Daoy (cell line): Measurements from ENCODE around the gene RAB19. TPM values are rescaled to one million over a fixed set of nuclear protein-coding genes. Genes with fewer than 3 reads are reported as not detected.

Source experiments
- DNase-seq: peaks from one replicate; pipeline ENCODE4 v3.0.0-alpha.2; 2015; ENCODE audit warnings: low read depth
- total RNA-seq: library from RNA; depleted of rRNA; stranded (reverse); fragments of >200 nt; shearing (Covaris generic); gene quantifications from 2 replicates; pipeline ENCODE4 v1.2.3, GENCODE V29; 2014; rRNA removed

Gene RAB19, protein sequence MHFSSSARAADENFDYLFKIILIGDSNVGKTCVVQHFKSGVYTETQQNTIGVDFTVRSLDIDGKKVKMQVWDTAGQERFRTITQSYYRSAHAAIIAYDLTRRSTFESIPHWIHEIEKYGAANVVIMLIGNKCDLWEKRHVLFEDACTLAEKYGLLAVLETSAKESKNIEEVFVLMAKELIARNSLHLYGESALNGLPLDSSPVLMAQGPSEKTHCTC
- not detected in 2 replicates for total RNA-seq

DNA sequence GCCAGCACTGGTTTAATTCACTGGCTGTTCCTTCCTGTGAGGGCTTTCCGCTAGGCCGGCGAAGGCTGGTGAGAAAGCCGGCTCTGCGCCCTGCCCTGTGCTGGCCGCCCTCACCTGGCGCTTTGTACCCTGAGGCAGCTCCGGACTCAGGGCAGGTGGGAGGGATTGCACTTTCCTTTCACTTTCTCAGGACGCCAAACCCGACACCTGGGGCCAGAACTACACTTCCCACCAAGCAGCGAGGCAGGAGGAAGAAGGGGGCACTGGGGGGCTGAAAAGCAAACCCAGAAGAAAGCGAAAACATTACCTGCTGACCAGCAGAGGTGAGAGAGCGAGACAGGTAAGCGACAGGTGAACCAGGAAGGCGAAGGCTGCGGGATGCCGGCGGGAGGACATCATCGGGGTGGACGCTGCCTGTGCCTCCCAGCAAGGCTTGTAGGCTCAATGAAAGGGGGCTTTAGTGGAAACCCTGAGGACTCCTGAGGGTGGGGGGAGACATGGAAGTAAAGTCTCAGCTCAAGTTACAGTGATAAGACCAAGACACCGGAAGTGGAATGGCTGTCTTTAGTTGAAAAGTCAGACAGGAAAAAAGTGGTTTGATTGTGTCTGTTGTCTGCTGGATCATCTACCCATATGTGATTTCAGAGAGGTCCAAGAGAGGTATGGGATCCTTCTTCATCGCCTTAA, at the start of gene RAB19:
TSS of gene RAB19 (plus strand) at position 181 of the 687 bp plus-strand sequence. CDS start 3,589 bp downstream, outside the sequence.
- no peak for DNase-seq

DNA sequence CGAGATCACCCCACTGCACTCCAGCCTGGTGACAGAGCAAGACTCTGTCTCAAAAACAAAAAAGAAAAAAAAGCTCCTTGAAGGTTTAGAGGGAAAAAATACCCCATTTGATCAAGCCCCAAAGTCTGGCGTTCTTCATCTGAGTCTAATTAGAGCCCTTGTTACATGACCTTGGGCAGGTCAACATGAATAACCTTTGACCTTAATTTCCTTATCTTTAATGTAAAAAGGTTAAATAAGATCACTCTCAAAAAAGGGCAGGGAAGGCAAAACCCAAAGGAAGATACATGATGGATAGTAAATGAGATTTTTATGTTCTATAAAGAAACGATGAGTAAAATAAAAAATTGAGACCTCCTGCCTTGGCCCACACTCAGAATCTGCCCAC, 45.8 kb upstream of the RAB19 start:
- DNase-seq, result no peak

DNA sequence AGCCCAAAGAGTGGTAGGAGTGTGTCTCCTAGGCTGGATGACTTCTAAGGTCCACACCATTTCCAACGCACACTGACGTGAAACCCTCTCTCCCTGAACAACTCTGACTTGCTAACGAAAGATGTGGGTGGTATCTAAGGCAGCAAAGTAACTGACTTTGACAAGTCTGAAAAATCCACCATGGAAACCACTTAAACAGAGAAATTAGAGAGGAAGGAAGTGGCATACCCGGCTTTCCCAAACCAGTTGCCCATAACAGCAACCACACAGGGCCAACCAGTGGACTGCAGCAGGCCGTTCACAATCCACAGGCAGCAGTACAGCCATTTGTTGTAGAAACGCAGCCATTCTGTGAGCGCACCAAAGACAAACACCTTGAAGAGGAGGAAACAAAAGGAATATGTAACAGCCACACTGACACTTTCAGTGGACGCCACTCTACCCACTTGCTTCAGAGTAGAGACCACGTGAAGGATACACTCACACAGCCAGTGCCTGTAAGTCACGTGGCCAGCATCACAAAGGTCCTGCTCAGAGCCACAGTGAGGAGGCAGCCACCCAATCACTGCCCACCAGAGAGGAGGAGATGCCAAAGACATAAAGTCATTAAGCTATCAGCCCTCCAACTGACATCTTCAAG, 45.3 kb upstream of the RAB19 start:
- DNase-seq, result no peak

DNA sequence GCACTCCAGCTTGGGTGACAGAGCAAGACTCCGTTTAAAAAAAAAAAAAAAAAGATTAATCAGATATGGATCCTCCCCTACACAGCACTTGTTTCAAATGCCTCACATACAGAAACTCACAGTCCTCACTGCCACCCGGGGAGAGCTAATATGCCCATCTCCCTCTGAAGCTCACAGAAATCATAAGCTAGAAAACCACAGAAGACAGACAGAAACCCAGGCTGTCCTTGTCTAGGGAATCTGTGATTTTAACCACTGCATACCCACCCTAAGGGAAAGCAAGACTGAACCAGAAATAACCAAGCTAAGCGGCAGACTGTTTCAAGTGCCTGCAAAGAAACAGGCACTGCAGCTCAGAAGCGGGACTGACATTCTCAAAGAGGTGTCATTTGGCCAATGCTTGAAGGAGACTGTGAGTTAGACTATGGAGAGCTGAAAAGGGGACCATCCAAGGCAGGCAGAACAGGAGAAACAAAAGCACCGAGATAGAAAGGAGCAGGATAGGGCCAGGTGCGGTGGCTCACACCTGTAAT, 43.1 kb upstream of the RAB19 start:
- no peak for DNase-seq

DNA sequence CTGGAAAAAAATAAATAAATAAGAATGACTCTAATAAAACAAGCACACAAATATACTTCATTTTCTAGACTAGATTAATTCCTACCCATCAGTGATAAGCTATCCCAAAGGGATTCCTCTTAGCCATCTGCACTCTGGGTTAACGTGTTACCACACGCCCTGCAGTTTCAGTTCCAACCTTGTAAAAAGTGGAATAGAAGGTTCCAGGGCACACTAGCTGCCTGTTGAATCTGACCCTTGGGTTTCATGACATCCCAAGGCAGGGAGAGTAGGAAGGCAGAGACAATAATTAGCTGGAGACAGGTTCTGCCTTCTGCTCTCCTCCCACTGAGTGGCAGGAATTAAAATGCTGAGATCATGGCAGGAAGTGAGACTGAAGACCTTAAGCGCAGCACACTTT, 39.0 kb upstream of the RAB19 start:
- DNase-seq, result no peak

DNA sequence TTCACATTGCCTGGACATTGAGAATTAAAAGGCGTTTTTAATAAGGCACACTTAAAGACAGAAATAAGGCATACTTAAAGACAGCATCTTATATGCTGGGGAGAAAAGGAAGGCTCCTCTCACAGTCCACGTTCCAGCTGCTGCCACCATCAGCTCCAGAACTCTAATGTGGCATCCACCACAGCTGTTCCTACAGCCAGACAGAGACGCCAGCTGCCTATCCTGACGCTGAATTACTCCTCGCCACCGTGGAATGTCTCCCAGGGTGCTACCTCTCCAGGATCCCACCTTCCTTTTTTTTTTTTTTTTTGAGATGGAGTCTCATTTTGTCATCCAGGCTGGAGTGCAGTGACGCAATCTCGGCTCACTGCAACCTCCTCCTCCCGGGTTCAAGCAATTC, 36.3 kb upstream of the RAB19 start:
- DNase-seq, result peak; percentile 6

DNA sequence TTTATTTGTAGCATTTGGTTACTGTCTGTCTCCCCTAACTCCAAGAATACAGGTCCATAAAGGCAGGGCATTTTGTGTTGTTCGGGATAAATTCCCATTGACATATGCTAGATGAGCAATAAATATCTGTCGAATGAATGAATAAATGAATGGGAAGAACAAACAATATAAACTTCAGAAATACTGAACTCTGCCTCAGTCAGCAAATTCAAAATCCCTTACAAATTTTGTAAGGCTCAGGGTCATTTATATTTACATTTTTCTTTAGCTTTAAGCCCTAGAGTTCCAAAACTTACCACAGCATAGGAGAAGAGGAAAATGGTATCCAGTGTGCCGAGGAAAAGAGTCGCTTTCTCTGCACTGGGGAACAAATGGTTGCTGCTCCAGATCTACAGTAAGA, 34.6 kb upstream of the RAB19 start:
- DNase-seq, result no peak

DNA sequence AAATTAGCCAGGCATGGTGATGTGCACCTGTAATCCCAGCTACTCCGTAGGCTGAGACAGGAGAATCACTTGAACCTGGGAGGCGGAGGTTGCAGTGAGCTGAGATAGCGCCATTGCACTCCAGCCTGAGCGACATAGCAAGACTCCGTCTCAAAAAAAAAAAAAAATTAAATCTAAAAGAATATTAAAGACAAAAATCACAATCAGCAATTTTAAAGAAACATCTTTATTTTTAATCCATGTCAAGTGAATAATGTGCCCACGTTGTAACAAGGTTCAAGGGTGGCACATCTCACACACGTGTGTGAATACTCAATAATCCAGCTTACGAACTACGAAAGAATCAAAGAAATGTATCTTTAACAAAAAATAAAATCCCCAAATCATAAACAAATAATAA, 28.5 kb upstream of the RAB19 start:
- no peak for DNase-seq

DNA sequence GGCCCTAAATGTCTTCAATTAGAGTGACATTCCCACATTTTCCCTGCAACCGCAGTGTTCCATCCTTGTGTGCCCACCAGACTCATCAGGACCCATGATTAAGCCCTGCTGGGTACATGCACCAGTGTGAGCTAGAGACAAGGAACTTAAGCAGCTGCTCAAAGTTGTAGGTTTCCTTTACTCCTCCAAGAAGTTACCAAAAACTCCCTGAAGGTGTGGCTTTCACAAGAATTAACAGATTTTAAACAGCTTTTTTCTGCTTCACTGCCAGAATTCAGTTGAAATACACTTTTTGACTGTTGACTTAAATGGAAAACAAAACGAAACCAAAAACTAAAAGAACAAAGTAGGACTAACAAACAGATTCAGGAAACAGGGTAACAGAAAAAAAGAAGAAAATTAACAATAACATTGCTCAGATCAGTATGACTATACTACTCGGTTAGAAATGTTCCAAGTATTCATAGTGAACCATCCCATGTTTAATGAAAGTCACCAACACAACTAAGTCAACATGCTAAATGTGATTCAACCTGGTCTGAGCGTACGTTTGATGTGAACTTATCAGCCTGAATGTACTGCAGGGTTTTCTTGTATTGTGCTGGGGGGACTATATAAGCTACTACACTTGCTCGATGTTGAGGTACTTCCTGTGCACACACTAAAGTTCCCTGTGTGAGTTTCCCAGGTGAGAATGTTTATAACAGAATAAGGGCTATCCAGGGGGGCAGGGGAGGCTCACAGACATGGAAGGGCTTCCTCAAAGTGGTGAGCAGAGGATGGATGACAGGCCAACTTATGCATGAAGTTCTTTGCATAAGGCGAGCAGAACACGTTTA, 27.7 kb upstream of the RAB19 start:
- DNase-seq, result no peak

DNA sequence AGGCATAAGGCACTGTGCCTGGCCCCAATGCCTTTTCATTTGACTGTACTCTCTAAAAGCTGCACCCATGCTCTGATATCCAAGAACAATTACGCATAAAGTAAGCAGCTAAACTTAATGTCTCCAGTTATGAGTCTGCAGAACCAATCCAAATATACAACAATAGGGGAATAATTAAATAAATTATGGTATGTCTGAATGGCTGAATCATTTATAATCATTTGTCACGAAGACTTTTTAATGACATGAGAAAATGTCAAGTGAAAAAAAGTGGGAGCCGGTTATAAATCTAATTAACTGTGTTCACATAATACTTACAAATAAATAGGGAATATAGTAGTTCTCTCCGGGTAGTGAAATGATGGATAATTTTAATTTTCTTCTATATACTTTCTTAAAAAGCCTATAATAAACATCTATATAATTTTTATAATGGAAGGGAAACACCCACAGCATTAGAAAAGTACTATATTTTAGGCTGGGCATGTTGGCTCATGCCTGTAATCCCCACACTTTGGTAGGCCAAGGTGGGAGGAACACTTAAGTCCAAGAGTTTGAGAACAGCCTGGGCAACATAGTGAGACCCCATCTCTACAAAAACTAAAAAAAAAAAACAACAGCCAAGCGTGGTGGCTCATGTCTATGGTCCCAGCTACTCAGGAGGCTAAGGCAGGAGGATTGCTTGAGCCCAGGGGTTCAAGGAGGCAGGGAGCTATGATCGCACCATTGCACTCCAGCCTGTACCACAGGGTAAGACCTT, 19.7 kb upstream of the RAB19 start:
- DNase-seq, result no peak

DNA sequence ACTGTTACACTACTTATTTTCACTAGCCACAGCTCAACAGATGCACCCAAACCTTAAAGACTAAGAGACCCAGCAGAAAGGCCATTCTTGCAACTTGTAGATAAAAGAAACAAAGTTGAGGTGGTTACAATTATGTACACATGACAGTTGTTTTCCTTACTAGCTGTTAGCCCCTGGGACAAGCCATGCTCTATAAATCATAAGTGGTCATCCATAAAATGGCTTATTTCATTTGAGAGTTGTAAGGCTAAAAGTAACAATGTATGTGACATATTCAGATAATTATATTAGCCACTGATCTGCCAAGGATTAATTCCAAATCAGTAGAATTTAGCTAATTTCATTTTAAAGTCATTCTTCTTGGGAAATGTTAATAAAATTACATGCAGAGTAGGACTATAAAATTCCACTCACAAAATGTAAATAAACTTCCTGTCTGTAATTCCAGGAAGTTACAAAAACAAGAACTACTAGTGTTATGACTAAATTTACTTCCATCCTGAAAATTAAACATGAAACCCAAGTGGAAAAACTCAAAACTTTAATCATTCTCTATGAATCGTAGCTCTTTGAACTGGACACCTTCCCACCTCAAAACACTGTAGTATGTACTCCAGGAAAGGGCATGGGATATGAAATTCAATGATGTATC, 18.8 kb upstream of the RAB19 start:
- no peak for DNase-seq

DNA sequence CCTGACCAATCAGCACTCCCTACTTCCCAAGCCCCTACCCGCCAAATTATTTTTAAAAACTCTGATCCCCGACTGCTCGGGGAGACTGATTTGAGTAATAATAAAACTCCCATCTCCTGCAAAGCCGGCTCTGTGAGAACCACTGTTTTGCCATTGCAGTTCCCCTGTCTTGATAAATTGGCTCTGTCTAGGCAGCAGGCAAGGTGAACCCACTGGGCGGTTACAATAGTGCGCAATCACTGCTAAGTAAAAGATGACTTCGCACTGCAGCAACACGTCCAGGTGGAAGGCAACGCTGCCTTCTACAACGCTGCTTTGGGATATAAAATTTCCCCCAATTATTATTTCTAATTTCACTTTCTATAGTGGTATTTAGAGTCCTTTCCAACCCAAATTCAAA, 14.4 kb upstream of the RAB19 start:
- DNase-seq, result no peak

DNA sequence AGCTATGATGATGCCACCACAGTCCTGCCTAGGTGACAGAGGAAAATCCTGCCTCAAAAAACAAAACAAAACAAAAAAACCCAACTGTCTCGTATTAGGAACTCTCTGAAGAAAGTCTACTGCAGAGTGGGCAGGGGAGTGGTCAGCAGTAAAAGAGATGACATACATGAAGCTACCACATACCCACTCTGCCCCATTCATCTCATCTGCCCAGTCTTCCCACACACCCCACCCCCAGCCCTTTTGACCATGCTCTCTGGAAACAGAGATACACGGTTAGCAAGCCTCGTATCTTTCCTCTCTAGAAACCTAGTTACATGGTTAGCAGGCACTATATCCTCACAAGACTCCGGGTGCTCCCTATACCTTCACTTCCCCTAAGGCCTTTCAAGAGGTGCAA, 13.8 kb upstream of the RAB19 start:
- DNase-seq, result no peak

DNA sequence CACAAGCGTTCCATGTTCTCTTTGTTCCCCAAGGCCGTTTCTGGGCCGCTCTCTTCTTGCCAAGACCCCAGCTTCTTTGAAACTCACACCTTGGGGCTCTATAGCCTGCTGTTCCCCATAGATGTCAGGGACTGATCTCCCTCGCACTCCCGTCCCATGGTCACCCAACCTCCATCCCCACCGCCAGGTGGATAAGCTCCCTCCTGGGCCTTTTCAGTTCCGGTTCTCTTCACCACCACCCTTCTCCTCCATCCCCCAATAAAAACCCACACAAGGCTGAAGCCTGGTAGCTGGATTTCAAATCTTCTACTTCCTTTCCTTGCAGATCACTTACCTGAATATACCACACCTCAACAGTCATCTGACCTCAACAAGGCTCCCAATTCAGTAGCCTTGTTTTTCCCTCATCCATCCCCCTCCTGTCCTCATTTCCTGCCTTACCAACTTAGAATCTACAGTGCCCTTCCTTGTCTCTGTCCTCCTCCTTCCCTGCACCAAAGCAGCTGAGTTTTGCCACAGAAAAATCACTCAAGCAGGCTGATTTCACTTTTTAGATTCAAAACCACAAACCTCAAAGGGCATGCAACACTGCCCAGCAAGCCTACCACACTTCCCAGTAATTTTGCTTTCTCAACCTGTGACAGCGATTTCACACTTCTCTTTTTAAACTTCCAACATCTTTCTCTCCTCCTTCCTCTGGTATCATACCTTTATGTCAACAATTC, 13.2 kb upstream of the RAB19 start:
- DNase-seq, result peak; percentile 20

DNA sequence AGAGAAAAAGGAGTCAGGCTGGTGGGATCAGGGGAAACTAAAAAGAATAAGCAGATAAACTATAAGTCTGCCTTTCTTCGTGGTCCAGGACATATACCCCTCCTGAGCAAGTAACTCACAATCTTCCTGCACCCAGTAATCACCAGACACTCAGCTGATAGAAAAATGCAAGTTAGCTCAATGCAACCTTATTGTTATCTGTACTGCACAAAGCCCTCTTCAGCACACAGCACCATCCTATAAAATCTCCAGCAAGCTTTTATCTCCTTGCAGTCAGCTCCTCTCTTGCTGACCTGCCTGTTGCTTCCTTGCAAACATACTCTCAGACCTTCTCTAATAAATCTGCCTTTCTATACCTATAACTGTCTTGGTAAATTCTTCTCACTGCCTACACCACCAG, 12.2 kb upstream of the RAB19 start:
- no peak for DNase-seq

DNA sequence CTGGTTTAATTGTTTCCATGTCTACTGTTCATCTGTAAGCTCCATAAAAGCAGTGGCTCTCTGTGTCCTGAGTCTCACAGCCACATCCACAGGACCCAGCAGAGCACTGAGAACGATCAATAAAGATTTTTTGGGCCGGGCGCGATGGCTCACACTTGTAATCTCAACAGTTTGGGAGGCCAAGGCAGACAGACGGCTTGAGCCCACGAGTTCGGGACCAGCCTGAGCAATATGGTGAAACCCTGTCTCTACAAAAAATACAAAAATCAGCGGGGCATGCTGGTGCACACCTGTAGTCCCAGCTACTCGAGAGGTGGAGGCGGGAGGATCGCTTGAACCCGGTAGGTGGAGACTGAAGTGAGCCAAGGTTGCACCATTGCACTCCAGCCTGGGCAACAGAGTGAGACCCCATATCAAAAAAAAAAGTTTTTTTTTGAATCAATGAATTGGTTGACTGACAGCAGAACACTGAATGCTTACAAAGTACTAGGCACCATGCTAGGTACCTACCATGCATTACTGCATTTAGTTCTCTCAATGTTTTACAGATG, 10.0 kb upstream of the RAB19 start:
- DNase-seq, result no peak

DNA sequence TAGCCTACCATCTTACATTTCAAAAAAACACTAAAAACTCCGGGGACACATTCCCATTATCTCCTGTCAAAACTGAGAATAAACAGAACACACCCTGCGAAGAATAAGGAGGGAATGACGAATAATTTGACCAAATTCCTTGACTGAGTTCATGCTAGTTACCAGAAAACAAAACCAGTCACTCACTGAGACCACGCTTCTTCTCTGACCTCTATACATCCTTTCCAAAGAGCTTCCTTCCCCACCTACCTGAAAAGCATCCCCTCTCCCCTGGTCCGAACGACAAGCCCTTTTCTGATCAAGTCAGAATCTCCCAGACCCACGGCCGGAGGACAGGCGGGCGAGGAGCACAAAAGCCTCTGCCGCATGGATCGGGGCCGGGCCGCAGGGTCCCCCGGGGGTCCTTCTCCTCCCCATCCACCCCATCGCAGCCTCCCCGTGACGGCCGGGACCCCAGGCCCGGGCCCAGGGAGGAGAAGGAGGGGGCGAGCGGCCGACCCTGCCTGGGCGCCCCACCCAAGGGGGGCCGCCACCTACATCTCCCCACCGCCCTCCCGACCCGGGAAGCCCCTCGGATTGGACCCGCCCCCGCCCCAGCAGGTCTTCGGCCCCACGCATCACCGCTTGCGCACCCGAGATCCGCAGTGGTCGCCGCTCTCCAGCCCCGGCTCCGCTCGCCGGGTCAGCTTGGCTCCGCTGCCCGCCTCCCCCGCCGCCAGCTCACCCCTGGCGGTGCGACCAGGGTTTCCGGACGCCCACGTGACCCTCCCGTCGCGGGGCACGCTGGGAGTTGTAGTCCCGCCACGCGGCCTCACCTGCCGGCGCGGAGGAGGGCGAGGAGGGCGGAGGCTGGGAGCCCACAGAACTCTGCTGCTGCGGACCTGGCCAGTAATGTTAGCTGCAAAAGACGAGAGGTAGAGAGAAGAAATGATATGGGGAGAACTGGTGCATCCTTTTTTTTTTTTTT, 5.8 kb upstream of the RAB19 start, which contains the start of gene SLC37A3:
TSS of gene SLC37A3 (minus strand) at position 747 of the 967 bp plus-strand sequence. CDS start 16,004 bp downstream, outside the sequence.
- peak; percentile 90 for DNase-seq

DNA sequence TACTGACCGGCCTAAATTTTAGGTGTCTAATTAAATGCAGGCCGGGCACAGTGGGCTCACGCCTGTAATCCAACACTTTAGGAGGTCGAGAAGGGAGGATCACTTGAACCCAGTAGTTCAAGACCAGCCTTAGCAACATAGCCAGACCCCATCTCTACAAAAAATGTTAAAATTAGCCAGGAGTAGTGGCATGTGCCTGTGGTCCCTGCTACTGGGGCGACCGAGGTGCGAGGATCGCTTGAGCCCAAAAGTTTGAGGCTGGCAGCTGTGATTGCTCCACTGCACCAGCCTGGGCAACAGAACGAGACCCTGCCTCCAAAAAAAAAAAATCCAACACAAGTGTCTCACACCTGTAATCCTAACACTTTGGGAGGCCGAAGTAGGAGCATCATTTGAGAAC, 5.0 kb upstream of the RAB19 start:
- no peak for DNase-seq
